ENCODE results near the gene PRR29.

Gene PRR29

DNA sequence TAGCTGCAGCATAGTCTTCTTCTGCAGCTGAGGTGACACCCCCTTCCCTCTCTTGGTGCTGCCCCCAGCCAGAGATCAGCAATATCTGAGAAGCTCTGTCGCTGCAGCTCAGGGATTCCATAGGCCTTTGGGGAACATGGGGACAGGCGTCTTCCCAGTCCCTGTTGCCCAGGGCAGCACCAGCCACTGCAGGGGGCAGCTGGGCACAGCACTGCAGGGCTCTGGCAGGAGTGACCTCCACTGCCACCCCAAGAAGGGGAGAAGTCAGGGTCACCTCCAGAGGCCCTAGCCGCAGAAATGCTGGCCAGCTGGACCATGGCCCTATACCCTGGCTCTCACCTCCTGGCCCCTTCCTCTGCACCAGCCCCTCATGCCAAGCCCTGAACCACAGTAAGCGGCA is 42.4 kb upstream of the PRR29 start:
- TF ChIP-seq, protein P1, sequence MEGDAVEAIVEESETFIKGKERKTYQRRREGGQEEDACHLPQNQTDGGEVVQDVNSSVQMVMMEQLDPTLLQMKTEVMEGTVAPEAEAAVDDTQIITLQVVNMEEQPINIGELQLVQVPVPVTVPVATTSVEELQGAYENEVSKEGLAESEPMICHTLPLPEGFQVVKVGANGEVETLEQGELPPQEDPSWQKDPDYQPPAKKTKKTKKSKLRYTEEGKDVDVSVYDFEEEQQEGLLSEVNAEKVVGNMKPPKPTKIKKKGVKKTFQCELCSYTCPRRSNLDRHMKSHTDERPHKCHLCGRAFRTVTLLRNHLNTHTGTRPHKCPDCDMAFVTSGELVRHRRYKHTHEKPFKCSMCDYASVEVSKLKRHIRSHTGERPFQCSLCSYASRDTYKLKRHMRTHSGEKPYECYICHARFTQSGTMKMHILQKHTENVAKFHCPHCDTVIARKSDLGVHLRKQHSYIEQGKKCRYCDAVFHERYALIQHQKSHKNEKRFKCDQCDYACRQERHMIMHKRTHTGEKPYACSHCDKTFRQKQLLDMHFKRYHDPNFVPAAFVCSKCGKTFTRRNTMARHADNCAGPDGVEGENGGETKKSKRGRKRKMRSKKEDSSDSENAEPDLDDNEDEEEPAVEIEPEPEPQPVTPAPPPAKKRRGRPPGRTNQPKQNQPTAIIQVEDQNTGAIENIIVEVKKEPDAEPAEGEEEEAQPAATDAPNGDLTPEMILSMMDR (IDR thresholded peaks at IDR 0.05; ENCODE audit: low read depth, low read length, missing control alignments), result no peak
- DNase-seq (ENCODE audit: extremely low read depth, low read depth), result no peak
- H3K4me3 ChIP-seq (replicated peaks; ENCODE audit: low read depth, low read length), result no peak overlapping the region

DNA sequence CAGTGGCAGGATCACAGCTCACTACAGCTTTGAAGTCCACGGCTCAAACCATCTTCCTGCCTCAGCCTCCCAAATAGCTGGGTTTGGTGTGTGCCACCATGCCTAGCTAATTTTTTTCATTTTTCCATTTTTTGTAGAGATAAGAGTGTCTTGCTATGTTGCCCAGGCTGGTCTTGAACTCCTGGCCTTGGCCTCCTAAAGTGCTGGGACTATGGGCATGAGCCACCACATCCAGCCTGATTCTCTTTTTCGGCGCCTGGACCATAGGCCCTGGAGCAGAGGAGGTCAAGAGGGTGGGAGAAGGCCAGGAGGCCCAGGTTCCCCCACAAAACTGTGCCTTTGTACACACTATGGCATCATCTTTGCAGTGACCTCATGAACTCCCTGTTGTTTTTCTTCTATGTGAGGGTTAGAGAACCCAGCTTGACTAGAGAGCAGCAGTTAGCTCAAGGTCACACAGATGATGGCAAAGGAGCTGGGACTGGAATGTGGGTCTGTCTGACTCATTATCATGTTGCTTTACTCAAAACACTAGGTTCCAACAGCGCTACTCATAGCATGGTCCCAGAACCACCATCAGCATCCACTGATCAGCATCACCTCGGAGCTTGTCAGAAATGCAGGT is 41.7 kb upstream of the PRR29 start:
- TF ChIP-seq, protein P1 (IDR thresholded peaks at IDR 0.05; ENCODE audit: low read depth, low read length, missing control alignments), result no peak
- no peak for DNase-seq (ENCODE audit: extremely low read depth, low read depth)
- no peak overlapping the region for H3K4me3 ChIP-seq (replicated peaks; ENCODE audit: low read depth, low read length)

DNA sequence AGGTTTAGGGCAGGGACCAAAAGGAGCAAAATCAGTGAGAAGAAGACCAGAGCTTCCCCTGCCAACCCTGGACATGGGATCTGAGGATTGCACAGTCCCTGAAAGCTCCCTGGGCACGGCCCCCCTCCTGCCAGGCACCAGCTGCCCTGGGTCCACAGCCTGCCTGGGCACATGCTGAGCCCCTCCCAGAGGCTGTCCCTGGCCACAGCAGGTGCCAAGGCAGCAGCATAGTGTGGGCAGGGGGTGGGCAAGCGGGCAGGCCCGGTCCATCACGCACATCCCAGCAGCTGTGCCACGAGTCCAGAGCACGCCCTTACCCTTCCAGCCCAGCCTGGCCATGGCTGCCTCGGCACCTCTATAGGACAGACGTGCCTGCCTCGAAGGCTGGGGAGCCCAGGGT is 38.1 kb upstream of the PRR29 start:
- DNase-seq (ENCODE audit: extremely low read depth, low read depth), result no peak
- no peak overlapping the region for H3K4me3 ChIP-seq (replicated peaks; ENCODE audit: low read depth, low read length)
- TF ChIP-seq, protein P1 (IDR thresholded peaks at IDR 0.05; ENCODE audit: low read depth, low read length, missing control alignments), result no peak

DNA sequence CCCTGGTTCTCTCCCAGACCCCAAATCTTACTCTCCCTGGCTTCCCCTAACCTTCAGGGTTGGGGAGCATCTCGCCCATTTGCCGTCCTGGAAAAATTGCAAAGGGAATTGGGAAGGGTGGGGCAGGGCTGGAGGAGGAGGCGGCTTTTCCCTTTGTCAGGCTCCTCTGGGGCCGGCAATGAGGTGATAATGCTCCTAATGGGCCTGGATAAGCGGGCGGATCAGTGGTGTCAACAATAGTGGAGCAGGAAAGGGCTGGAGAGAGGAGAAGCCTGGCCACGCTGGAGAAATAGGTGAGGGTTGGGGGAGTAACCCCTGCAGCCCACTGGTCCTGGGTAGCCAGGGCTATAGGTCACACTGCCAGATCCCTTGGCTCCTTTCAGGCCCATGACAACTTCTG is 37.7 kb upstream of the PRR29 start:
- TF ChIP-seq, protein P1 (IDR thresholded peaks at IDR 0.05; ENCODE audit: low read depth, low read length, missing control alignments), result no peak
- no peak for DNase-seq (ENCODE audit: extremely low read depth, low read depth)
- H3K4me3 ChIP-seq (replicated peaks; ENCODE audit: low read depth, low read length), result no peak overlapping the region

DNA sequence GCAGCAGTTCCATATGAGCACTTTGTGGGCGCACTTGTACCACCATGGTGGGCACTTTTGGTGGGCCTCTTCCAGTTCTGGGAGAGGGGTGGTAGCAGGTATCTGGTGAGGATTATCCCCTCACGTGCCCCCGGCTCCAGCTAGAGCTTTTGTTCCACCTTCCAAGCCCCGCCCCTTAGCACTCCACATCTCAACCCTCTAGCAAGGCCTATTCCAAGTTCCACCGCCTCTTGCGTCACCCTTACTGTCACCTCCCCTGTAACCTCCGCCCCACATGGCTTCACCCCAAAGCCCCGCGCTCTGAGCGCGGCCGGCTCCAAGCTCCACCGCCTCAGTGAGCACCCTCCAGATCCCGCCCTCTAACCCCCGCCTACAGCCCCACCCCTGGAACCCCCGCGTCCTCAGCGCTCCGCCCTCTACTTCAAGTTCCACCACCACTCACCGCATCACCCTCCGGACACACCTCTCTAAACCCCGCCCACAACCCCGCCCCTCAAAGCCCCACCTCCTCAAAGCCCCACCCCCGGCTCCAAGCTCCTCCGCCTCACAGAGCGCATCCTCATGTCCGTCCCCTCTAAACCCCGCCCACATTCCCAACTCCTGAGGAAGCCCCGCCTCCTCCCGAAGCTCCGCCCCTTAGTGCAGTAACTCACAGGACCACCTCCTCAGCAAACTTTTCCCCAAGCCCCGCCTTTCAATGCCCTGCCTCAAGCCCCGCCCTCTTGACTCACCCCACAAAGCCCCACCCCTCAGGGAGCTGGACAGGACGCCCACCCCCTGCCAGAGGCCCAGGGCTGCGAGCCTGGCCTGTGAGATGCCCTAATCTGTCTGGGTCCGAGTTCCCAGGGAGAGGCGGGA is 36.6 kb upstream of the PRR29 start:
- TF ChIP-seq, protein P1 (IDR thresholded peaks at IDR 0.05; ENCODE audit: low read depth, low read length, missing control alignments), result no peak
- no peak overlapping the region for H3K4me3 ChIP-seq (replicated peaks; ENCODE audit: low read depth, low read length)

DNA sequence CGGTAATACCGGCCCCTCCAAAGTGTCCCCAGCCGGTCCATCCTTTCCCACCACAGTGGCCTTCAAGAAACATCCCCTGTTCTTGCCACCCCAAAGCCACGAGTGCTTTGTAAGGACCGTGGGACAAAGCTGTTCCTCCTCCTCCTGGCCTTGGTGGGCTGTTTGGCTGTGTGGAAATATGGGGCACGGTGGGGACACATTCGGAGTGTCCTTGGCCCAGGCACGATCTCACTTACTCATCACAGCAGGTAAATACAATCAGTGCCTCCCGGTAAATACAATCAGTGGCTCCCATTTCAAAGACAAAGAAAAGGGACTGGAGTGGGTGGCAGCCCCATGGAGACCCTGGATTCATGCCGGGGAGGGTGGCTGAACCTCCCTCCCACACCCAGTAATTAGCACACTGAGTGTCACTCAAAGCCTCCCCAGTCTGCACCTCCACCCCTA is 35.8 kb upstream of the PRR29 start:
- DNase-seq (ENCODE audit: extremely low read depth, low read depth), result no peak
- TF ChIP-seq, protein P1 (IDR thresholded peaks at IDR 0.05; ENCODE audit: low read depth, low read length, missing control alignments), result no peak
- H3K4me3 ChIP-seq (replicated peaks; ENCODE audit: low read depth, low read length), result no peak overlapping the region

More for the DNA sequence above, 36.6 kb upstream of the PRR29 start:
- no peak for DNase-seq (ENCODE audit: extremely low read depth, low read depth)

All from HFF-Myc (cell line).